HG03575 (cell line): ENCODE measurements around the gene RAB11FIP2.
A peak's percentile ranks its signal among the peaks of the same experiment; 100 is the strongest.

Experiments used
- ATAC-seq: cut with Tn5 transposase; IDR thresholded peaks from one replicate; pipeline ENCODE4 v1.9.1; 2021; ENCODE audit not compliant: unreplicated experiment, insufficient number of reproducible peaks, low FRiP score; ENCODE audit errors: extremely low read depth

RAB11FIP2 gene

DNA sequence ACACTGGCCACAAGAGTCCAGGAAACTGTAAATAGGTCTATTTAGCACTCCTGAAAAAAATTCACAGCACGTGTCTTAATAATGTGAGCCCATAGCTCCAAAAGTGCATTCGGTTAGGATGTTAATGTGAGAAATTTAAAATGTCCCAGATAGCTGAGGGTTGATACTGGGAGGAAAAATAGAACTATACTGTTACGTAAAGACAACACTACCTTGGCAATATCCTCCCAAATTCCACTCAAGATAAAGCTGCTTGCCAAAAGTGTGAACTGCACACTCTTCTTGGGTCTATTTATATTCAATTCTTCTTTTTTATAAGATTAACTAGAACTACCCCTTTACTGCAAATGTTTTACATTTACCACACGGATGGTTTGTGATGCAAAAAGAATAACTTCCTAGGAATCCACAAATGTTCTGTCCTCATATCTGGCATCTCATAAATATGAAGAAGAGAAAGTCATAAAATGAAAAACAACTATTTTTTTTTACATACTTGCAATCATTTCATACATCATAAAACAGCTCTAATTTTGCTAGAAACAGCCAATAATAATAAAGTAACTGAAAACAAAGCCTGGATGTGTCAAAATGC lies 10.4 kb downstream of the RAB11FIP2 start:
- no peak for ATAC-seq

DNA sequence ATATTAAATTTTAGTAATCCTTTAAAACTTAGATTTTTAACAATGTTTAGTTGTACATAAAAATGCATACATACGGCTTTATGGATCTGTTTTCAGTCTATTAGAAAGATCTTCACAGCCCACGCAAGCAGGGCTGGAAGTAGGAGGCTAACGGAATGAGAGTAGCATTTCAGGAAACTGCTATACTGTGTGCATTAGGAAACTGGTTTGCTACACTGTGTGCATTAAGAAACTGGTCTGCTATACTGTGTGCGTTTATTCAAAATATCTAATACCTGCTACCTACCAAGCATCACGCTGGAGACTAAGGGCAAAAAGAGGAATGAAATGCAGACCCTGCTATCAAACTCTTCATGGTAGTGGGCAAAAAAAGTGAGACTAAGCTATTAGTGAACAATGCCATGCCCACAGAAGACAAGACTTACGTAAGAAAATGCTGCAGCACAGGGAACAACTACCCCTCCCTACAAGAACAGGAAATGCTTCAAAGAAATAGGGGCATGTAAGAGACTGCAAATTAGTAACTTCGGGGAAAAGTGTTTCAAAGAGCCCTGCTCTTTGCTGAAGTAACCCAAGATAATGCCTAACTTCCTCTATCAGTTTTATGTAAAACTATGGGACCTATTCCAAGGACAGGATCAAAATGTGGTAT lies 11.3 kb downstream of the RAB11FIP2 start:
- no peak for ATAC-seq

DNA sequence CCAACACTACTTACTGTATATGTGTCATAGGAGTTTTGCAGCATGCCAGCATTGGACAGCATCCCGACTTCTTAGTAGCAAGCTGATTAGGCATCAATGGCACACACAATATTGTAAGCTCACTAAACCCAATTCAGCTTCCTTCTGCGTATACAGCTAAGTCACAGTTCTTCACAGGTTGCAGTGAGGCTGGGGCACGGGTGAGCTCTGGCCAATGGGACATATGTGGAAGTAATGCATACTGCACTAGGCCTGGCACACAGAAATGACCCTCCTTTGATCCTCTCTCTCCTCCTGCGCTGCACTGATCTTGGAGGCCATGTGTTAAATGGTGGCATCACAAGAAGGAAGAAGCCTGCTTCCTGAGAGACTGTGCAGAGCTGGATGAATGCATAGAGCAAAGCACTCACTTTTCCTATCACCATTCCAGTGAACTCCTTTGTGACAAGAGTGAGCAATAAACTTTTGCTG lies 11.9 kb downstream of the RAB11FIP2 start:
- no peak for ATAC-seq

DNA sequence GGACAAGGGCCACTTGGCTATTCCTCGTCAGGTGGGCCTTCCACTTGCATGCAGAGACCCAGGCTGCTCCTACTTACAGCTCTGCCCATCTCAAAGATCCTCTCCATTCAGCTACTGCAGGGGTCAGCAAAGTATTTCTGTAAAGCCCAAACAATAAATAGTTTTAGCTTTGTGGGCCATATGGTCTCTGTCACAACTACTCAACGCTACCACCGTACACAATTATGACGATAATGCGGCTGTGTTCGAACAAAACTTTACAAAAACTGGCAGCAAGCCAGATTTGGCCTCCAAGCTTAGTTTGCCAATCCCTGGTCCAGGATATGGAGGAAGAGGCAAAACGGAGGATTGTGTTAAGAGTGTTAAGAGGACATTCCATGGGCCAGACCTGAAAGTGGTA lies 12.8 kb downstream of the RAB11FIP2 start:
- ATAC-seq: no peak

DNA sequence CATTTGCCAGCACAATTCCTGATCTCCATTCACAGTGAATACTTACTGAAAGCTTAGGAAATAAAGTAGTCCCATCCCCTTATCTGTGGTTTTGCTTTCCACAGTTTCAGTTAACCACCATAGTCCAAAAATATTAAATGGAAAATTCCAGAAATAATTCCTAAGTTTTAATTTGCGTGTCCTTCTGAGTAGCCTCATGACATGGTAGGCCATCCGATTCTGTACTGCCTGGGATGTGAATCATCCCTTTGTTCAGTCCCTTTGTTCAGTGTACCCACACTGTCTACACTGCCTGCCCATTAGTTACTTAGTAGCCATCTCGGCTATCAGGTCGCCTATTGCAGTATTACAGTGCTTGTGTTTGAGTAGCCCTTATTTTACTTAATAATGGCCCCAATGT lies 14.2 kb downstream of the RAB11FIP2 start:
- ATAC-seq: no peak

DNA sequence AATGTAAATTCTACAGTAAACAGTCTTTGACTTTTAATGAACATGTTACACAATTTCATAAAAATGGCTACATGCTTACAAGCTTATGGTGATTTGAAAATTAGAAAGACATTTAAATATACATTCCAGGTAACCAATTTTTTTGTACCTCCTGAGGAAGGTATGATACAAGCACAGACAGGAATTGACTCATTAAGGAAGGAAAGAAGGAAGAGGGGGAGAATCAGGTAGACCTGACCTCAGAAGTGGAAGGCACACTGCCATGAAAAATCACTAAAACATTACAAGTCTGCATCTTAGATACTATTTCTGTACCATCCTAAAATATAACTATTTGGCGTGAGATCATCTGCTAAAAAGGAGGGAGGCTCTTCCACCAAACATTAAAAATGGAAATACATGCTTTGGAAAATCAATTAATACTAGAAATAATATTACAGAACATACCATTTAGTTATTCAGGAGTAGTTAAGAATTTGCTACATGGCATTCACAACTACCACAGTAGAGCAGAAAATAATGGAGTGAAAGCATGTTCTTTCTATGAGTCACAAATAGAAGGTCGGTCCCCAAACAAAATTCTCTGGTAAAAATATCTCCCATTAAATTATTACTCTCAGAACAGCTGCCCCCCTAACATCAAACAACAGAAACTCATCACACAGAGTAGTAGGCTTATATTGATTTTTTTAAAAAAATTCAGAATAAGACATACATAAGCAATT lies 15.2 kb downstream of the RAB11FIP2 start:
- no peak for ATAC-seq

DNA sequence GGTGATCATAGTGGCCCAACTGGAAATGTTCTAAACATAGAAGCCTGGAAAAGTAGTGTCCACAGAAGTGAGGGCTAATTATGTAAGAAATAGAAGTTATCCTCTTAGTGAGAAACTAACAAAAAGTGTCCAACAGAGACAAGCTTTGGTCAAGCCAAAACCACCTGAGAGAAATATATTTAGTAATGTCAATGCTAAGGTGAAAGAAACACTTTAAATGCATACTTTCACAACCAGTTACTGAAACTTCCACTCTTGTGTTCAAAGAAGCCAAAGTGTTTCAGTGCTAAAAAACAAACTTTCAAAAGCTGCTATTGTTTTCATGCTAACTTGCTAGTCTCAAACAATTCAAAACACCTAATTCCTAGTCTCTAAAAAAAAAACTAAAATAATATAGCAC lies 18.1 kb downstream of the RAB11FIP2 start:
- ATAC-seq: peak; percentile 97

DNA sequence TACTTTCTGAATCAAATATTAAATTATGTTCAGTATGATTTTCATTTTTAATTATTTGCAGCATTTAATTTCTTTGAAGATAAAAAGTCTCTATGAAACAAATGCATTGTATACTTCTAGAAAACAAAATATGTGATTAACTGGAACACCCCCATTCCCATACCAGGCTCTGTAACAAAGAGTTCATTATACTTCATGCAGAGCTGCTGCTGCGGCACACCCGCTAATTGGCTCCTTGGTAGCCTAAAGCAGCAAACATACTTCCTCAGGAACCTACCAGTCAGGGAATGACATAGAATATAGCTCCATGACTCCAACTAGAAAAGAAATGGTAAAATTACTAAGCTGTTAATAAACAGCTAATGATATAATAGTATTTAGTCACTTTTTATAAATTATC lies 19.3 kb downstream of the RAB11FIP2 start:
- no peak for ATAC-seq

DNA sequence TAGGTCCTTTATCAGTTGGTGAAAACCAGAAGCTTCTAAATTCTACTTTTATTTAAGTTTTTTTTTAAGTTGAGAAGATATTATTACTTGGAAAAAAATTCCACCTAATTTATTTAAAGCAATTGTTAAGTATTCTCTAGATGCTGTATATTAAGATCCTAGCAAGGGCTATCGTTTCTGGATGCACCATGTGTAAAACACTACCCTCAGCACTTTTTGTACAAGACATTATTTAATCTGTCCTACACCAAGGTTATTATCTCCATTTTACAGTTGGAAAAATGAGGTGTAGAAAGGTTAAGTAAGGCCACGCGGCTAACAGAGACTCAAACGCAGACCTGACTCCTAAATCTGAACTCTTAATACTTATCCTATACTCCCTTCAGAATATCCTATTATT lies 19.8 kb downstream of the RAB11FIP2 start:
- no peak for ATAC-seq

DNA sequence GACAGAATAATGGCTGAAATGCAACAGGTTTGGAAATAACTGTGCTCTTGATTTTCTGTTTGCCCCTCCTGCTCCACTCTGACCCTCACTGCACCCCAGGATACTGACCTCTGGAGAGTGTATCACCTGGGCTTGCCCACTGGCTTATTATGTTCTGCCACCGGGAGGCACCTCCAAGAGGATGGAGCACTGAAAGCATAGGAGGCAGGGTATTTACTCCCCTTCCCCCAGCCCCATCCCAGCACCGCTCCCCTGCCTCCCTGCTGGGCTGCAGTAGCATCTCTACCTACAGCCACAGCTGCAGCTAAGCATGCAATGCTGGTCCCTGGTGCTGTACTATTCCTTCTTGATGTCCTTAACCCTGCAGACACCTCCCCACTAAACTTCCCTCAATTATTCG lies 26.4 kb downstream of the RAB11FIP2 start:
- no peak for ATAC-seq

DNA sequence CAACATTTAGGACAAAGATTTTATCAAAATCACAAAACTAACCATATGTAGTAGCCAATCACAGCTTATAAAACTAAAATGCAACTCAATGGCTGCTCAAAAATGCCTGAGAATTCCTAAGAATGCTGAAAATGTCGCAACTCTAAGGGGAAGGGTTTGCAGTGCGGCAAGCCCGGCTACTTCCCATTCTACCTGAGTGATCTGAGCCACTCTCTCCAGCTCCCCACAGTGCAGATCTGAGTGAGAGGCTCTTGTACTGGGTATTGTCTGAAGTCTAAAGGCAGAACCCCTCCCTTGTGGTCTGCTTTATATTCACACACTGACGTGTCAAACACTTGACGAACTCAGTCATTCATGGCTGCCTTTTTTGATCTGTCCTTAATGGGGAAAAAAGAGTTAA lies 28.9 kb downstream of the RAB11FIP2 start:
- ATAC-seq: no peak

DNA sequence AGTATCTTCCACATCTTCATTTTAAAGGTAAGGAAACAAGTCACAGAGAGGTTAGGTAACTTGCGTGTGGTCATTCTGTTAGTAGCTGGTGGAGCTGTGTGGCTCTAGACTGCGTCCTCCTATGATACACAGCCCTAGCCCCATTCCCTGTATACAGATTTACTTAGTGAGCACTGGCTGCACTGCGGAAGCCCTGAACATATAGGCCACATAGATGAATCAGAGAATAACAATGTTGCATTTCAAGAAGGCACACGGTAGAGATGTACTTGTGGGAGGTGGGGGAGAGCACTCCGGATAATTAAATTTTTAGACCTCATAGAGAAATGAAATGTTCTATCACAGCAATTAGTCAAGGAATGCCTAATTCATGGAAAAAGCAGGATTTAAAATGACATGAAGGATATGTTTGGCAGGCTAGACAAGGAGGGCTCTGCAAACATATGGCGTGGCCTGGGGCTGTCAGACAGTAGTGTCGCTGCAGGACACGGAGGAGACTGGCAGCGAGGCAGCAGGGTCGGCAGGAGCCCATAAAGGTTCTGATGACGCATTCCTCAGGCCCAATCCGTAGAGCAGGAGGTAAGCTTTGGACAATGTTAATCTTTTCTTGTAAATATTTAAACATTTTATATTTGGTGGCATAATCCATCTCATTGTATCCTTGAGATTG lies 29.5 kb downstream of the RAB11FIP2 start:
- ATAC-seq: no peak

DNA sequence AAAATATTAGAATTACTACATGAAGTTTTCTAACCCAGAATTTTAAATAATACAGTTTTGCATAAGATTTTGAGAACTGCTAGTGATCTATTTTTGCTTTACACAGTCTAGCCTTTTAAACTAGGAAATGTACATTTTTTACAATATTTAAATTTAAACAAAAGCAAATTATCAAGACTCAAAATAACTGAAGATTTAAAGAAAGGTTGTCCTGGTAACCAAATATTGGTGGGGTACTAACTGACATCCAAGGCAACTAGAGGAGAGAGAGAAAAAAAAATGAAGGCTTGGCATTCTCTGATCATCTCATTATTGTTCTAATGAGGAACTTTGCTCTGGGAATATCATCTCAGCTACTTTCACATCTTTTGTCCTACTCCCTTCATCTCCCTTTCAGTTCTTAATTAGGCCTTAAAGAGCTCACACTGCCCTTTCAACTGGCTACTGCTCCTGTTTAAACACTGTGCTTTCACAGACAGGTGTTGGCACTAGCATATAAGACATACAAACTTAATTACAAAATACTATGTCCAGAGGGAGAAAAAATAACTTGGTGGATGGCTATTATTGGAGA lies 33.7 kb downstream of the RAB11FIP2 start:
- no peak for ATAC-seq

DNA sequence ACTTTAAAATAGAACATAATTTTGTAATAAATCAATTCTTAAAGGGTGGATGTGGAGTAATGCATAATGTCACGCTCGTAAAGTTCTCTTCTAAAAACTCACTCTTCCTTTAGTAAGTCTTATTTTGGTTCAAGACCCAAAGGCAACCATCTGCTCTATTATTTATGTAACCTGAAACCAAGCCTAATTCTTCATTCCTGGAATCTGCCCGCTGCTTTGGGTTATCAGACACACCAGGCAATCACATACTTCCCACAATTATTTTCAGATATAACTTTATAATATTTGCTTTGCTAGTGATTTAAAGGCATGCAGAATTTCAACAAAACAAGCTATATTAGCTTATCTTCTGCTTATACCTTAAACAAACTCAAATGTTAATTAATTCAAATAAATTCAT lies 39.0 kb downstream of the RAB11FIP2 start:
- ATAC-seq: no peak

DNA sequence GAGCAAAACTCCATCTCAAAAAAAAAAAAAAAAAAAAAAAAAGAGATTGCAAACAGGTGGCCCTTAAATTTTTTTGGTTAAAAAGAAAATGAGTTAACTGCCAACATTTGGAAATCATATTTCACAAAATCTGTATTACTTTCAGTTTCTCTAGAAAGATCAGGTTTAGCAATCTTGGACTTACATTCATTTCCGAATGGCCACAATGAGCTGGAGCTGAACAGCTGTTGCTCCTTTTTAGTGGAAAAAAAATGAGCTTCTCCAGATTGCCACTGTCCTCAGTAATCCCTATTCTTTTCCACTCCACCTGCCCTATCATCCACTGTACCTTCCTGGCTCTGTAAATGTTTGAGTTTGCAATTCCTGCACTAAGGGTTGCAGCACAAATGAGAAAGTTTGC lies 43.6 kb downstream of the RAB11FIP2 start:
- no peak for ATAC-seq

DNA sequence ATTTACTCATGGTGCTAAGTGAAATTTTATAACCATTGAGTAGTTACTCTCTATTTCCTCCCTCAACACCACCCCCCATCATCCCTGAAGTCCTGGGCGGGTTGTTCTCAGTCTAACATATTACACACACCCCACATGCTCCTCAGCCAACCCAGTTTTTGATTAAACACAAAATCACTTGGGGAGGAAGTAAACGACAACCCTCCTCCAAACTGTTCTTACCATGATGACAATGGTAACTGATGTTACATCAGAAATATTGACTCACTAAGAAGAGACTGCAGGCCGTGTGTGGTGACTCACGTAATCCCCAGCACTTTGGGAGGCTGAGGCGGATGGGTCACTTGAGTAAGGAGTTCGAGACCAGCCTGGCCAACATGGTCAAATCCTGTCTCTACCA lies 44.2 kb downstream of the RAB11FIP2 start:
- ATAC-seq: no peak

DNA sequence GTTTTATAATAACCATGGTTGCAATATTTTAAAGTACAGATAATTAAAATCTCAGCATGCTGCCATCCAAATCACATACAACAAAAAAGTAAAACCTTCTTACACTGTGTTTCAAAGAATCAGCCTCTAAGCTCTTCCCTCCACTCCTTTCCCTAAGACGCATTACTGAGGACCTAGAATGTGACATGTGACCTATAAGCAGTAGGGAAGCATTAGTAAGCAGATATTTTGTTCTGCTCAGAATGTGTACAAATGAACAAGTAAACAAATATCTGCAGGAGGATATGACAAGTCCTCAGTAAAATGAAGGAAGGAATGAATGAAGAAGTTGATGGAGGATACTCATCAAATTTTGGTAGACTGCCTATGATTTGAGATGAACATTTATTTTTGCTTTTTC lies 49.1 kb downstream of the RAB11FIP2 start:
- ATAC-seq: no peak

DNA sequence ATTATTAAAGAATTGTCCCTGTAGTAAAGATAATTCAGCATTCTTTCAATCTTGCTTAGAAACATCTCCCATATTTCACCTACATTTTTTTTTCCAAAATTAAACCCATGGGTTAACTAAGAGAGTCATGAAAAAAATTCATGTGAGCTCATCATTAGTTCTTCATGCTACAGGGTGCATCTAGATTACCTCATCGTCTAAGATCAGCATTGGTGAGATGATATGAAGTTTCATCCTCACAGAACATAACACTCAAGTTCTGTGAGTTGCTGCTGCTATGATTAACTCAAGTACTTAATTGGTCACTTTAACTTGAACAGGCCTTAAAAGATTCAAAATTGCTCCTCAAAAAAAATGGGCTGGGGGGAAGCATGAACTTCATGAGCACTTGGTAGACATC lies 50.0 kb downstream of the RAB11FIP2 start:
- ATAC-seq: no peak

DNA sequence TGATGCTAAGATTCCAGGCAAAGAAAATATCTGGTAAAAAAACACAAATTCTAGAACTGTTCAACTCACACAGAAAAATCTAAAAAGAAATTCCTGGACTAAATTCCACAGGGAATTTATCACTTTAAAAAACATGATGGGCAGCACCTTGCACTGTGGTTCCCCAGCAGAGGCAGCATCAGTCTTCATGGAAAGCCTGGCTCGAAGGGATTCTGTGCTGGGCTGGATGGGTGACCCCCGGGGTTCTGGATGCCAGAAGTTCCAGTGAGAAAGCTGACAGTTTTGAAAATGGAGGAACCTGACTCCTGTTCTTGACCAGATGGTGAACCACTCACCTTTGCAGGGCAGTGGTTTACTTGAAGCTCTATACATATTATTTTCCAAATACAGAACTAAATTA lies 52.0 kb downstream of the RAB11FIP2 start:
- ATAC-seq: no peak

DNA sequence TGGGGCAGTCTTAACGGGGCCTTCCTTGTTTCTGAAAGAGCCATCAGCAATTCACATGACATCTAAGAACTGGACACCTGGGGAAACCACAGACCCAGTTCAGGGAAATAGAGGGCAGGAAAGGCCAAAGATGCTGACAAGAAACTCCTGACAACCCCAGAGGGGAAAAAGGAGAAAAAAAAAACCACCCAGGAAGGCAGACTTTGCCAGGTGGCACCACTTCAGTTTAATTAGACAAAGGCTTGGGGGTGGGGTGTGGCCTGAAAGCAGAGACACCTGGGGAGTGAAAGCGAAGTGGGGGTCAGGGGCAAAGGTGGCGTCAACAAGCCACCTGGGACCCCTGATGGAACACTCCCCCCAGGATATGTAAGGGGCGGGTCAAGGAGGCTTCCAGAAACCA lies 53.6 kb downstream of the RAB11FIP2 start:
- no peak for ATAC-seq
